Activated CD4-positive, alpha-beta T cell treated with anti-CD3 and anti-CD28 coated beads, Interleukin-2, amount 50 U/mL, for 48 hours (primary cell): Measurements from ENCODE around the gene HAGHL.

Experiments
- DNase-seq, 2 experiments: peaks; one replicate each; pipeline ENCODE4 v3.0.0-alpha.2; 2020

The HAGHL gene

DNA sequence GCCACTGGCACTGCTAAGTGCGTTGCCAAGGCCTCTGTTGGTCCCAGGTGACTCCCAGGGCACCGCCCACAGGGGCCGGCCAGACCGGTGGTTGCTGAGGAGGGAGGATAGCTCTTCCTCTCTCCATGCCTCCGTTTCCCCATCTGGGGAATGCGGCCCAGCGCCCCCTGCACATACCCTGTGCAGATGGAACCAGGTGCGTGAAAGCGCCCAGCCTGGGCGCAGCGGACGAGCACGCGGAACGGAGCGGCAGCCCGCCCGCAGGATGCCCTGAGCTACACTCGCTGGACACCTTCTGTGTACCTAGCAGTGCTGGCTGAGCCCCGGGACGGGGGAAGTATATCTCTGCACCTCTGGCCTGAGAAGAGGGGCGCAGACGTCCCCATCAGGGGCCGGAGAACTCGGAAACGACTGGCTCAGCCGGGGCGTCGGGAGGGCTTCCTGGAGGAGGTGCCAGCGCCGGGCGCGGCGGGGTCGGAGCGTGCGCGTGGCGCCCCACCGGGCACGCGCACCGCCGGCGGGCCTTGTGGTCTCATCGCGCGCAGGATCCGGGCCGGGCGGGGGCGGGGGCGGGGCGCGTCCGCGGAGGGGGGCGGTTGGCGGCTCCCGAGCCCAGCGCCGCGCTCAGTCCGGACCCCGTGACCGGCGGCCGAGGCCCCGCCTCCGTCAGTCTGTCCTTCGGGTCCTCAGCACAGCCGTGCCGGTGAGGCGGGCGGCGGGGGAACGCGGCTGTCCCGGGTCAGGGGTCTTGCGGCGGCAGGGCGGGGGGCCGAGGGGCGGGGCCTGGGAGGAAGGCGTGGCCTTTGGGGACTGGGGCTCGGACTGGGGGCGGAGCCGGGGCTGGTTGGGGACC, at the start of gene HAGHL, which contains the start of gene CCDC78:
Gene HAGHL, plus strand, starts transcription at position 669 of the 853 bp plus-strand sequence. CDS start 404 bp downstream, outside the sequence.
Gene CCDC78, minus strand, starts transcription at position 6 of the 853 bp plus-strand sequence. CDS start 76 bp downstream, outside the sequence.
- DNase-seq = peak; percentile 65 to 72

- DNase-seq = no peak
Measured at GRCh38 chr16:677316-678190, 49.4 kb upstream of the HAGHL start.

GRCh38 chr16:678209-678857, 48.6 kb upstream of the HAGHL start:
- DNase-seq = no peak

DNA sequence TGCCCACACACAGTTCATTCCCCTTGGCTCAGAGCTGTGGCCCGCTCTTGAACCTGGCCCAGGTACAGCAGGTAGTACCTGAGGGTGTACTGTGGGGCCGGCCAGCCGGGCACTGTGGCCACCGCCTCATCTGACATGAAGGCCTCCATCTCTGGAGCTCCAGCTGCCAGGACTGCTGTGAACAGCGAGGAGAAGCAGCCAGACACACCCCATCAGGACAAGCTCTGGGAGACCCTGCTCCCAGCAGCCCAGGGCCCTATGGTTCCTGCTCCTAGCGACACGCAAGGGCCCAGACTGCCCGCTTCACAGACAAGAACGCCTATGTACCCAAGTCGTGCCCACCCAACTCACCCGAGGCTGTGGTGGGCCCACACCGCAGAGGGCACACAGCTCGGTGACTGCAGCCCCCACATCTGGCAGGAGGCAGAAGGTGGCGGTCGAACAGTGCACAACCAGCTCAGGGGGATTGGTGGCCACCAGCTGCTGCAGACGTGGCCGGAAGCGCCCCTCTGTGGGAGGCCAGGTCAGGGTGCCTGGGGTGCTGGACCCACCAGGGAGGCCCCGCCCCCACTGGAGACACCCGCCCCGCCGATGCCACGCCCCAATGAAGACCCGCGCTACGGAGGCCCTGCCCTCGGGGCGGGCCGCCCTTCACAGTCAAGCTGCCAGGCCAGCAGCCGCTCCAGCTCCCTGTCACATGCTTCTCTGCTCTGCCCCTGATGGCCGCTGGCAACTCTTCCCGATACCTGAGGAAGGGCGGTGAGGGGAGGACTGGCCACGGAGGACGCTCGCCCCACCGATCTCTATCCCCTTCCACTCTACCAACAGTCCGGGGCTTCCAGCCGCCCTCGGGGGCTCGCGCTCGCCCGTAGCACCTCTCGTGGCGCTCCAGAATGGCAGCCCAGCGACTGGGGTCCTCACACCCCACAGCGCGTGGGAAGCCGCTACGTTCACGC, 47.8 kb upstream of the HAGHL start:
- DNase-seq = peak; percentile 62 to 66

- DNase-seq = peak; percentile 89 to 91
Measured at GRCh38 chr16:679814-680624, 46.9 kb upstream of the HAGHL start, which contains the start of gene STUB1. TSS of gene STUB1 (plus strand) at chr16:680410. CDS start at chr16:680526, 116 bp downstream.

GRCh38 chr16:680625-680945, 46.3 kb upstream of the HAGHL start:
- no peak for DNase-seq

DNA sequence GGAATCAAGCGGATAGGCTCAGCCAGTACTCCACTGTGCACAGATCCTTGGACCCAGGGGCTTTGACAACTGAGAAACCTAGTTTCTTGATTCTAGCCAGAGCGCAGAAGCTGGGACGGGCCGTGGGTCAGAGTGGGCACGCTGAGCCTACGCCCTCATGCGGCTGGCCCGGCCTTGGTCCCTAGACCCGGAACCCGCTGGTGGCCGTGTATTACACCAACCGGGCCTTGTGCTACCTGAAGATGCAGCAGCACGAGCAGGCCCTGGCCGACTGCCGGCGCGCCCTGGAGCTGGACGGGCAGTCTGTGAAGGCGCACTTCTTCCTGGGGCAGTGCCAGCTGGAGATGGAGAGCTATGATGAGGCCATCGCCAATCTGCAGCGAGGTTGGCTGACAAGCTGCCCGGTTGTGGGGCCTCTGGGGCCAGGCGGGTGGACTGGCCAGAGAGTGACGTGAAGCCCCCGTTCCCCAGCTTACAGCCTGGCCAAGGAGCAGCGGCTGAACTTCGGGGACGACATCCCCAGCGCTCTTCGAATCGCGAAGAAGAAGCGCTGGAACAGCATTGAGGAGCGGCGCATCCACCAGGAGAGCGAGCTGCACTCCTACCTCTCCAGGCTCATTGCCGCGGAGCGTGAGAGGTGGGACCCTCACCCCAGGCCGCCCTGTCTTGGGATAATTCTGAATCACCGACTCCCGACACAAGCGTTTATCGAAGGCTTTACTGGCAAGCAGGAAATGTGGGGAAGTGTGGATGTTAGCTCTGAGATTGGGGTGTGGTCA, 45.8 kb upstream of the HAGHL start:
- peak in 1 of 2 experiments; percentile 30 for DNase-seq

GRCh38 chr16:681746-682427, 45.0 kb upstream of the HAGHL start:
- DNase-seq = no peak

DNA sequence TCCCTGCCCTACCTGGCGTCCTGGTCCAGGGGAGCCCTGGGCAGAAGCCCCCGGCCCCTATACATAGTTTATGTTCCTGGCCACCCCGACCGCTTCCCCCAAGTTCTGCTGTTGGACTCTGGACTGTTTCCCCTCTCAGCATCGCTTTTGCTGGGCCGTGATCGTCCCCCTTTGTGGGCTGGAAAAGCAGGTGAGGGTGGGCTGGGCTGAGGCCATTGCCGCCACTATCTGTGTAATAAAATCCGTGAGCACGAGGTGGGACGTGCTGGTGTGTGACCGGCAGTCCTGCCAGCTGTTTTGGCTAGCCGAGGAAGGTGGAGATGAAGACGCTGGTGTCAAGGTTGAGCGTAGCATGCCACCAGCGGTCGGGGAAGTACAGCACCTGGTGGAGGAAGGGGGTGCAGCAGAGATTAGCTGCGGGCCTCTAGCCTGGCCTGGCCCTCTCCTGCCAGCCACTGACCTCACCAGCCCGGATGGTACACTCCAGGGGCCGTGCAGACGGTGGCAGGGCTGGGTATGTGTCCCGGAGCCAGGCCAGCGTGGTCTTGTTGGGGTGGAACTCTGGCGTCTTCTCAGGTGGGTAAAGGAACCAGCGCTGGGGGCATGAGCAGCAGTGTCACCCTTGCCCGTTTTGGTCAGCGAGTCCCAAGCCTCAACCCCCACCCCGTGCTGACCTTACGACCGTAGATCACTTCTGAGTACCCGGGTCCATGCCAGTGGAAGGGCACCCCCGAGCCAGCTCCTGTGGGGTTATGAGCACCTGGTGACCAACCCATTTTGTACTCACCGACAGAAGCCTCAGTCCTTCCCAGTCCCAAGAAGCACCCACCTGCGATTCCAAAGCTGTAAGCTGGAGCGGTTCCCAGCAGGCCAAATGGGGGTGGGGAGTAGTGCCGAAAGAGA, 44.2 kb upstream of the HAGHL start:
- DNase-seq = no peak

DNA sequence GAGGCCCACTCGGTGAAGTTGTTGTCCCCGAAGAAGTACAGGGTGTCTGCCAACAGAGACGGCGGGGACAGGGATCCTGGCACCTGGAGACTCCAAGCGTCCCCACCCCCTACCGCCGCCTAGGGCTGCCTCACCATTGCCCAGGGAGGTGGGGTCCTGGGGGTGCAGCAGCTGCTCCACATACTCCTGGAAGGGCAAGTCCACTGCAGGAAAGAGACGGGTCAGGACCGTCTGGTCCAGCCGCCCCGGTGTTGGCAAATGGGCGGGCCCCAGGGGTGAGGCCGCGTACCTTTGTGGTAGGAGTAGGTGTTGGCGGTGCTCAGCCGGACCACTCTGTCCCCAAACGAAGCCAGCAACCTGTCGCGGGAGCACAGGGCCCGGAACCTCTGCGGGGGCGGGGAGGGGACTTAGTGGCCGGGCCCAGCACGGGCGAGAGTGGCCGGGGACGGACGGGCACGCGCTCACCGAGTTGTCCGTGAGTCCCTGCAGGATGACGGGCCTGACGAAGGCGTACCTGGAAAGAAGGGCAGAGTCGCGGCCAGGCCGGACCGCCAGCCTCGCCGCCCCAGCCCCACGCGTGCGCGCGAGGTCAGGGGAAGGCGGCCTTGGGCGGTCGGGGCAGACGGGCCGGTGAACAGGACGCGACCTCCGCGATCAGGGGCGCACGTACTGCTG, 43.4 kb upstream of the HAGHL start:
- DNase-seq = peak; percentile 32 to 35

DNA sequence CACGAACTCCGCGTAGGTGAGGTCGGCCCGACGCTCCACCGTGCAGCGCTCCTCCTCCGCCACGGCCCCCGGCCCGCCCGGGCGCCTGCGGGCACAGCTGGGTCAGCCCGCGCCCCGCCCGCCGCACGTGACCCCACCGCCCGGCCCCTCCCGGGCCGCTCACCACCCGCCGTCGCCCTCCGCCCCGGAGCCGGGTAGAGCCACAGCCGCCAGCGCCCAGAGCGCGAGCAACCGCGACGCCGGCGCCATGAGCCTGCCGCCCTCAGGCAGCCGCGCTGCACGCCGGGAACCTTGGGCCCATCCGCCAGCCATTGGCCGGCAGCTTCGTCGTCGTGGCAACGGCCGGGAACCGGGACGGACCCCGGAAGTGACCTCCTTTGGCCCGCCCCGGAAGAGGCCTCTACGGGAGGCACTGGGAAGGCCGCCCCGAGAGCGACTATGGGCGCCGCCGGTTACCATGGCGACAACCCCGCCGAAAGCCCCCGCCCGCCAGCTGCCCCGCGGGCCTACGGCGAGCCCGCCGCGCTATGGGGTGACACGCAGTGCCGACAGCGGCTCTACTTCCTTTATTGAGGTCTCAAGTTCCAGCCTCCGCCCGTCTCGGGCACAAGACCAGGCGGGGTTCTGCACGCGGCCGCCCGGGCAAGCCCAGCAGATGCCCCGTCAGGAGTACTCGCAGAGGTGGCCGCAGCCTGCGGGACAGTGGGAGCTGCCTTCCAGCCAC, 42.7 kb upstream of the HAGHL start, which contains the start of gene JMJD8:
Gene JMJD8, minus strand, starts transcription at position 264 of the 724 bp plus-strand sequence. Its CDS starts 15 bp downstream, at position 249.
- peak; percentile 97 to 98 for DNase-seq

DNA sequence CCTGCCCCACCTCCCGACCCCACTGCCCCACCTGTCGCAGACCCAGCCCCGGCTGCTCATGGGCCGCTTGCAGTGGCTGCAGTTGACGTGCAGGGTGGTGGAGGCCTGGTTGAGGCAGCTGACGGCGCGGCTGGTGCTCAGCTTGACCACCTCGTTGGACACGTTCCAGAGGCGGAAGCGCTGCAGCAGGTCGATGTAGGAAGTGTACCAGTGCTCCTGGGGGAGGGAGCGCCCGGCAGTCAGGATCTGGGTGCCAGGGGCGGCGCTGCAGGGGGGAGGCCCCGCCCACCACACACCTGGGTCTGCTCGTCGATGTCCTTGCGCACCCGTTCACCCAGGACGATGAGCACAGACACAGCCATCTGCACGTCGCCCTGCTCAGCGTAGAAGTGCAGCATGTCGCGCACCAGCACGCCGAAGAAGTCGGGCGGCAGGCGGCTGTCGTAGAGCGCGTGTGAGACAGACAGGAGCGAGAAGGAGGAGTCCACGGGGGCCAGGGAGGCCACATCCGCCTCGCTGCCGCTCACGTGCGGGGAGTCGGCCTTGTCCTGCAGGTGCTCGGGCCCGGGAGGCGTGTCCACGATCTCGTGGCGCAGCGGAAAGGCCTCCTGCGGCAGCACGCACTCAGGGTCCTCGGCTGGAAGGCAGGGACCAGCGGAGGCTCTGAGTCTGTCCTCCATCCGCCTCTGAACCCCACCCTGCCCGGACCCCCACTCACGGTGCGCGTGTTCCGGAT, 41.8 kb upstream of the HAGHL start:
- DNase-seq = no peak

GRCh38 chr16:685967-686366, 40.9 kb upstream of the HAGHL start:
- no peak for DNase-seq

GRCh38 chr16:686459-687260, 40.2 kb upstream of the HAGHL start:
- no peak for DNase-seq

- no peak for DNase-seq
Measured at GRCh38 chr16:687499-687898, 39.4 kb upstream of the HAGHL start.
